ENCODE results near the gene CDK13. TPM values are rescaled to one million over a fixed set of nuclear protein-coding genes. Genes with fewer than 3 reads are reported as not detected.

CDK13 gene
- total RNA-seq, 1 donor from 2014 or later, result 50.2 TPM

DNA sequence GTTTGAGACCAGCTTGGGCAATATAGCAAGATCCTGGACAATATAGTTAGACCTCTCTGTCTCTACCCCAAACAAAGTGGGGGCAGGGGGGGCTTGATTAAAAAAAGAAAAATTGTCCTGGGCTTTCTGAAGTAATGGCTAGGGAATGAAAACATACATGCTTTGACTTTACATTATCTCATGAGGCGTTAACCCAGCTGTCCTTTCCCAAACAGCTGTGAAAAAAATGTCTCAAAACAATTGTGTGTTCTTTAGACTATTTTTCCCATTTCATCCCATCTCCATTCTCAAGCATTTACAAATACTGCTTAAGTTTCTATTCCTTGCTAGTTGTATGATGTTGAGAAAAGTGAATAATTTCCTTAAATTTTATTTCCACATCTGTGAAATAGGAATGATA, 27.0 kb upstream of the CDK13 start:
- H3K27me3 Mint-ChIP-seq (ENCODE audit: low read depth), result no peaks in the 10 kb centered on the region
- no peaks in the 10 kb centered on the region for H3K4me1 Mint-ChIP-seq
- no peaks in the 10 kb centered on the region for H3K9me3 Mint-ChIP-seq
- no peak overlapping the region for H3K4me3 Mint-ChIP-seq
- no peak for DNase-seq (ENCODE audit: low read depth, low spot score)
- no peaks in the 10 kb centered on the region for H3K36me3 Mint-ChIP-seq (ENCODE audit: low read depth)
- H3K27ac Mint-ChIP-seq (ENCODE audit: unreplicated experiment), result no peak overlapping the region
- TF ChIP-seq, protein P1, sequence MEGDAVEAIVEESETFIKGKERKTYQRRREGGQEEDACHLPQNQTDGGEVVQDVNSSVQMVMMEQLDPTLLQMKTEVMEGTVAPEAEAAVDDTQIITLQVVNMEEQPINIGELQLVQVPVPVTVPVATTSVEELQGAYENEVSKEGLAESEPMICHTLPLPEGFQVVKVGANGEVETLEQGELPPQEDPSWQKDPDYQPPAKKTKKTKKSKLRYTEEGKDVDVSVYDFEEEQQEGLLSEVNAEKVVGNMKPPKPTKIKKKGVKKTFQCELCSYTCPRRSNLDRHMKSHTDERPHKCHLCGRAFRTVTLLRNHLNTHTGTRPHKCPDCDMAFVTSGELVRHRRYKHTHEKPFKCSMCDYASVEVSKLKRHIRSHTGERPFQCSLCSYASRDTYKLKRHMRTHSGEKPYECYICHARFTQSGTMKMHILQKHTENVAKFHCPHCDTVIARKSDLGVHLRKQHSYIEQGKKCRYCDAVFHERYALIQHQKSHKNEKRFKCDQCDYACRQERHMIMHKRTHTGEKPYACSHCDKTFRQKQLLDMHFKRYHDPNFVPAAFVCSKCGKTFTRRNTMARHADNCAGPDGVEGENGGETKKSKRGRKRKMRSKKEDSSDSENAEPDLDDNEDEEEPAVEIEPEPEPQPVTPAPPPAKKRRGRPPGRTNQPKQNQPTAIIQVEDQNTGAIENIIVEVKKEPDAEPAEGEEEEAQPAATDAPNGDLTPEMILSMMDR (conservative IDR thresholded peaks at IDR 0.05), result no peak

DNA sequence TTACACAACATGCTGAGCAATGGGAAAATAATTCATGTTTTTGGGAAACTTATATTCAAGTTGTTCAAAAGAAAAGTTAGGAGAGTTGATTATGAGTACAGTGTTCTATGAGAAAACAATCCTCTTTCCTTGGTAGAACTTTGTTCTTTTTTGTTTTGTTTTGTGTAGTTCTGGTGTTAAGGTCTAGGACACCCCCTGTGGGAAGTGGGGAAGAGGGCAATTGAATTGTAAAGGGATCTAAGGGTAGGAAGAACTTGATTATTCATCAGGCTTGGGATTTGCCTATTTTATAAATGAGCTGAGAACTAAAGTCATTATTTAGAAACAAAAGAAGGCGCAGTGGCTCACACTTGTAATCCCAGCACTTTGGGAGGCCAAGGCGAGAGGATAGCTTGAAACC, 25.9 kb upstream of the CDK13 start:
- H3K27me3 Mint-ChIP-seq (ENCODE audit: low read depth), result no peaks in the 10 kb centered on the region
- no peak overlapping the region for H3K4me3 Mint-ChIP-seq
- TF ChIP-seq, protein P1 (conservative IDR thresholded peaks at IDR 0.05), result no peak
- H3K27ac Mint-ChIP-seq (ENCODE audit: unreplicated experiment), result no peak overlapping the region
- H3K36me3 Mint-ChIP-seq (ENCODE audit: low read depth), result no peaks in the 10 kb centered on the region
- no peak for DNase-seq (ENCODE audit: low read depth, low spot score)
- H3K9me3 Mint-ChIP-seq, result no peaks in the 10 kb centered on the region
- H3K4me1 Mint-ChIP-seq, result no peaks in the 10 kb centered on the region

DNA sequence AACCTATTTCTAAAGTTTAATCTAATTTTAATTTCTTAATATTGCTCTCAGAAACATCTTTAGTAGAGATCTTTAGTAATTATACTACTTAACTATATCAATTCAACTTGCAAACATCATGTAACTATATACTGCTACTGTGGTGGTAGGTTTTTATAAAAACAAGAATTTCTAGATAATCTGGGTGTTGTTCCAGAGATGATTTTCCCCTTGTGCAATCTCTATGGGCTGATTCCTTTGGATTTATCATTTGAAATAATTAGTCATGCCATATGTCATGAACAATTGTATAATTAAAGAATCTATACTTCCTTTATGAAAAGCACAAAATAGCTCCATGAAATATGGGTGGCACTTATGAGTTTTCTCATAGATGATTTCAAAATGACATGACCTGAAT, 23.9 kb upstream of the CDK13 start:
- no peaks in the 10 kb centered on the region for H3K4me1 Mint-ChIP-seq
- H3K36me3 Mint-ChIP-seq (ENCODE audit: low read depth), result no peaks in the 10 kb centered on the region
- no peak for DNase-seq (ENCODE audit: low read depth, low spot score)
- no peaks in the 10 kb centered on the region for H3K27me3 Mint-ChIP-seq (ENCODE audit: low read depth)
- TF ChIP-seq, protein P1 (conservative IDR thresholded peaks at IDR 0.05), result no peak
- H3K4me3 Mint-ChIP-seq, result no peak overlapping the region
- H3K27ac Mint-ChIP-seq (ENCODE audit: unreplicated experiment), result no peak overlapping the region
- H3K9me3 Mint-ChIP-seq, result no peaks in the 10 kb centered on the region

DNA sequence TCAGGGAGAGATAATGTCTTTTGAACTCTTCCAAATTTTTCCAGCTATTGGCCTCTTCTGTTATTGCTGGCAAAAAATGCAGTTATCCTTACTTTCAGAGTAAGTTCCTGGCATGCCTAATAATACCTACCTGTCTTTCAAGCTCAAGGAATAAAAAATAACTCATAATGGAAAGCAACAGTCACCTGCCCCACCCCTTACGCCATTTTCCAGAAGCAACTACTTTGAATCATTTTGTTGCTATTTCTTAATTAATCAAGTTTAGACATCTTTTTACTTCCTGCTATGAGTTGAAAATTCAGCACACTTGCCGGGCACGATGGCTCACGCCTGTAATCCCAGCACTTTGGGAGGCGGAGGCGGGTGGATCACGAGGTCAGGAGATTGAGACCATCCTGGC, 23.0 kb upstream of the CDK13 start:
- TF ChIP-seq, protein P1 (conservative IDR thresholded peaks at IDR 0.05), result no peak
- H3K36me3 Mint-ChIP-seq (ENCODE audit: low read depth), result no peaks in the 10 kb centered on the region
- no peak overlapping the region for H3K27ac Mint-ChIP-seq (ENCODE audit: unreplicated experiment)
- H3K4me1 Mint-ChIP-seq, result no peaks in the 10 kb centered on the region
- no peak for DNase-seq (ENCODE audit: low read depth, low spot score)
- no peak overlapping the region for H3K4me3 Mint-ChIP-seq
- H3K27me3 Mint-ChIP-seq (ENCODE audit: low read depth), result no peaks in the 10 kb centered on the region
- H3K9me3 Mint-ChIP-seq, result no peaks in the 10 kb centered on the region

DNA sequence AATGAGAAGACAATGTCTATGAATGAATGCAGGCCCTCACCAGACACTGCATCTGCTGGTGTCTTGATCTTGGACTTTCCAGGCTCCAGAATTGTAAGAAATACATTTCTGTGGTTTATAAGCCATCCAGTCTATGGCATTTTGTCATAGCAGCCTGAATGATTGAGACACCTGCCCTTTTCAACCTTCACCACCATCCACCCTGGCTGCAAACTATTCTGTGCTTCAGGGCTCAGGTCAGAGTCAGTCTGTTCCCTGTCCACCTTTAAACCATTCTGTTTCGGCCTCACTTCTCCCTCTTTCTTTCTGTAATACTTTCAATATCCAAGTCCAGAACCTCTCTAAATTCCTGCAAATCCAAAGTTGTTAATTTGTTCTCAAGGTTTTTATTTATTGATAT, 15.9 kb upstream of the CDK13 start:
- TF ChIP-seq, protein P1 (conservative IDR thresholded peaks at IDR 0.05), result no peak
- H3K36me3 Mint-ChIP-seq (ENCODE audit: low read depth), result no peaks in the 10 kb centered on the region
- H3K4me3 Mint-ChIP-seq, result no peak overlapping the region
- DNase-seq (ENCODE audit: low read depth, low spot score), result no peak
- no peak overlapping the region for H3K27ac Mint-ChIP-seq (ENCODE audit: unreplicated experiment)
- H3K9me3 Mint-ChIP-seq, result no peaks in the 10 kb centered on the region
- no peaks in the 10 kb centered on the region for H3K27me3 Mint-ChIP-seq (ENCODE audit: low read depth)
- peaks cover 10% of the 10 kb centered on the region for H3K4me1 Mint-ChIP-seq

DNA sequence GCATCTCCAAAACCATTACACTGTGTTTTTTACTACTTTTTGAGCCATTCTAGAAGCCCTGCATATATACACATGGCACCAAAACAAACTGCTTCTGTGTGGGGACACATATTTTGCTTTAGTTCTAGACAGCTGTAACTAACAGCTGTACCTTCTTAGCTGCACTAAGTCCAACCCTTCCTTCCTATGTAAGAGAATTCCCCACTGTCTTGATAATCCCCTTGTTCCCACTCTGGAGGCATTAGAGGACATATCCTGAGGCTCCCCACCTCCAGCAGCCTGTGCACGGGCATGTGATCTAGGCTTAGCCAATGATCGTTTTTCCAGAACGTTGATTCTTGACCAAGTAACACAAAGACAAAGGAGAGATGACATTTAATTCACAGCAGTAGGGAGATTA, 13.3 kb upstream of the CDK13 start:
- H3K27me3 Mint-ChIP-seq (ENCODE audit: low read depth), result no peaks in the 10 kb centered on the region
- no peaks in the 10 kb centered on the region for H3K36me3 Mint-ChIP-seq (ENCODE audit: low read depth)
- TF ChIP-seq, protein P1 (conservative IDR thresholded peaks at IDR 0.05), result no peak
- peaks cover 10% of the 10 kb centered on the region for H3K4me1 Mint-ChIP-seq
- DNase-seq (ENCODE audit: low read depth, low spot score), result no peak
- no peak overlapping the region for H3K27ac Mint-ChIP-seq (ENCODE audit: unreplicated experiment)
- no peaks in the 10 kb centered on the region for H3K9me3 Mint-ChIP-seq
- H3K4me3 Mint-ChIP-seq, result no peak overlapping the region
